ENCODE data around the gene NAV1.

NAV1 gene

DNA sequence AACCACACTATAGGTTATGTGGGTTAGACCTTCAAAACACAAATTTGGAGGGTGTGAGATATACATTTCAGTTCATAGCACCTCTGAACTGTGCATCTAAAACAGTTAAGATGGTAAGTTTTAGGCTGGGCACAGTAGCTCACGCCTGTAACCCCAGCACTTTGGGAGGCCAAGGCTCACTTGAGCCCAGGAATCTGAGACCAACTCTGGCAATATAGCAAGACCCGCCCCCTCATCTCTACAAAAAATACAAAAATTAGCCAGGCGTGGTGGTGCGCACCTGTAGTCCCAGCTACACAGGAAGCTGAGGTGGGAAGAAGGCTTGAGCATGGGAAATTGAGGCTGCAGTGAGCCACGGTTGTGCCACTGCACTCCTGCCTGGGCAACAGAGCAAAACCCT lies 47.9 kb downstream of the NAV1 start:
- no peak for DNase-seq (ENCODE audit: low read depth)

DNA sequence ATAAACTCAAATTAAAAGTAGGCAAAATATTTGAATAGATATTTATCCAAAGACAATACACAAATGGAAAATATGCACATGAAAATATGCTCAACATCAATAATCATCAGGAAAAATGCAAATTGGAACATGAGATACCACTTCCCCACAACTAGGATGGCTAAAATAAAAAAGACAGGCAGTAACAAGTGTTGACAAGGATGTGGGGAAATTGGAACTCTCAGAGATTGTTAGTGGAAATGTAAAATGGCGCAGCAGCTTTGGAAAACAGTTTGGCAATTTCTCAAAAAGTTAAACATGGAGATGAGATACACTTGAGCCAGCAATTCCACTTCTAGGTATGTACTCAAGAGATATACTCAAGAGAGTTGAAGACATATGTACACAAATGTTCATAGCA lies 48.8 kb downstream of the NAV1 start:
- DNase-seq (ENCODE audit: low read depth): no peak
